NCI-H774 (cell line): Measurements from ENCODE around the gene AKR1A1.
"Not testable (repeated sequence)": the region's sequence is repeated elsewhere in the genome, so short reads cannot be mapped to it uniquely, and the experiment has no call there.

ENCODE experiments used
- DNase-seq: peaks from one replicate; lab custom pipeline; 2025; lab: John Stamatoyannopoulos, UW

The AKR1A1 gene

GRCh38 chr1:45570631-45571030 lies 20.0 kb downstream of the AKR1A1 start:
- DNase-seq: no peak

DNA sequence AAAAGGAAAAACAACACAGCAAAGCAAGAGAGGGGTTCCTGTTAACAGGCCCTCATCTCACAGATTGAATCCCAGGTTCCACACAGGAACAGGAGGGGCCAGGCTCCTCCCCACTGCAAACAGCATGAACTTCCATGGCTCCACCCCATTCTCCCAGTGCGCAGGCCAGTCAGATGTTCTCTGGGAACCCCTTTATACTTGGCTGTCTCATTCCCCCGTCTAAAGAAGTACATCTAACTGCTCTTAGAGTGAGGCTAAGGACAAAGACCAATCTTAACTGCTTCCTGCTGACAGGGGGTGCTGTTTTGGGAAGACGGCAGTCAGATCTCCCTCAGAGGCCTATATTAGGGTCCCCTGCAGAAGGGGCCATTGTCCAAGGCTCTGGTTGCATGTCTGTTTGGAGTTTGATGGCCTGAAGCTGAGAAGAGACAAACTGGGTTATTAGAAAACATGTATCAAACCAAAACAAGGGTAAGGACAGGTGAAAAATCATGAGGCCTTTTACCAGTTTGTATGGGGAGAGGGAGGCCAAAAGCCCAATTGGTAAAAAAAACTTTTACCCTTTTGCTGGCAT lies 22.7 kb downstream of the AKR1A1 start:
- DNase-seq: no peak

DNA sequence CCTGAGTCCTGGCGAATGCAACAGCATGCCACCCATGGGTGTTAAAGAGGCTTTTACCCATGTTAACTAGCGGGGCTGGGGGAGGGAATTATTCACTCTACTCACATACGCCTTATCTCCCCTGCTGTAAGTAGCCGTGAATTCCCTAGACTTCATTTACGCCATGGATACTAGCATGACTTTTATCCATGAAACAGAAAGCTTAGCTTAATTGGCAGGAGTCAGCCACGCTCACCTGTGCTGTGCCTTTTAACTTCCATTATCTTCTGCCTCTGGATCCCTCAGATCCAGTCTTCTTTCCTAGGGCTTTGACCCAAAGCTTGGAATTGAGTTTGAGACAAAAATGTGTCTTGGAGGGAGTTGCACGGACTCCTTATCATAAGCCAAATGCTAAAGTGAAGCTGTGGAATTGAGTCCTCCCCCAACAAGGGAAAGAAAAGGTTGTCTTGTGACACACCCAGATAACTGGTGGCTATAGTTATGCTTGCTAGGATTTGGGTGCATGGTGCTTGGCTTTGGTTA lies 23.5 kb downstream of the AKR1A1 start:
- DNase-seq: no peak

- peak; percentile 99 for DNase-seq
Measured at GRCh38 chr1:45583264-45583665, 32.6 kb downstream of the AKR1A1 start.

DNA sequence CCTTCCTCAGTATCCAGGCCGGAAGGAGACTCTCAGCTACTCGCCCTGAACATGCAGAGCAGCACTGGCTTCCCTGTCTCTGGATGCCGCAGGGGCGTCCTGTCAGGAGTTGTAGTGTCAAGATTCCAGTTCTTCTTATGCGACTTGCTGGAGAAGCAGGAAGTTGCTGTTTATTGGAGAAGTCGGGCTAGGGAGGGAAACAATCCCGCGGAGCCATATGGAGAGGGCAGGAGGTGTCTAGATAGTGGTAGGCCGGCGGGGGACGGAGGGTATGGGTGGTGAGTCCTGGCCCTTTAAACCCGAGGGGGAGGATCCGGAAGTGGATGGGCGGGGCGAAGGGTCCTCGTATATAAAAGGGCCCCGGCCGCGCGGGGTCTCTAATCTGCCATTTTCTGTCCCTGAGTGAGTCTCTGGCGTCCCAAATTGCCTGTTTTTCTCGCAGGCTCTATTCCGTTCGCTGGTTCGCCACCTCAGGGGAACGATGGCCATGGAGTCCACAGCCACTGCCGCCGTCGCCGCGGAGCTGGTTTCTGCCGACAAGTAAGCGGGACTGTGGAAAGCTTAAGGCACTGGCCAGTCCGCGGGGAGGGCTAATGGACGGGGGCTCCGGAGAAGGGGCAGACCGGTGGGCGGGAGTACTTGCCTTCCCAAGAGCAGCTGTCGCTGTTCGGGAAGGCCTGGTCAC lies 33.2 kb downstream of the AKR1A1 start, which contains the start of gene NASP:
Gene NASP (plus strand): TSS at position 376 of the 685 bp plus-strand sequence. CDS start 106 bp downstream, at position 482.
- peak; percentile 88 for DNase-seq

DNA sequence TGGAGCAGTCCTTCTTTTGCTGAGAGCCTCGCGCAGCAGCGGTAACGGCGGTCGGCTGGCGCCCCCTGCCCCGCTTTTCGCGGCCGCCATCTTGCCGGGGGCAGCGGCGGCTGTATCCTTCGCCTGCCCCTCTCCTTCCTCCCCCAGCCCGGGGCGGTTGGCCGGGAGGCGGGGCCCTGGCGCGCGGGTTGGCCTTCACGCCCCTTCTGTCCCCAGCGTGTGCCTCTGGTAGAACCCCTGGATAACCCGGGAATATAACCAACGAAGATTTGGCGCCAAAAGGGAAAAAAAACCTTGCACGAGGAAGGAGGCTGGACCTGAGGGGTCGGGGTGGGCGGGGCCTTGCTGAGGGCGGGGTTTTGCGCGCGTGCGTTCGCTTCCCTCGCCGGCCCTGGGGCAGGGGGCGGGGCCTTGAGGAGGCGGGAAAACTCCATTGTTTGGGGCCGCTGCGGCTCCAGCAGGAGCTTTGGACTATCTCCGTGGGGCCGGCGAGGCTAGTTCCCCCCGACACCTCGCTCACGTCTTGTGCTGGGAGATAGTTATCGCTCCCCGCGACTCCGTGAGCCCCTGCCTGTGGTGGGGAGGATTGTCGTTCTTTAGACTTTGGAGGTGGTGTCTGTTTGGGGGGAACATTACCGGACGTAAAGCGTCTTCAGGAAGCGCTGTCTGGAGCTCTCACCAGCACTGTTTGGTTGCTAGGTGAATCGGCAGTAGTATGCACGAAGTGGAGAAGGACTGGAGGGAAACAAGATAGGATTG lies 33.9 kb downstream of the AKR1A1 start:
- DNase-seq: peak; percentile 97

DNA sequence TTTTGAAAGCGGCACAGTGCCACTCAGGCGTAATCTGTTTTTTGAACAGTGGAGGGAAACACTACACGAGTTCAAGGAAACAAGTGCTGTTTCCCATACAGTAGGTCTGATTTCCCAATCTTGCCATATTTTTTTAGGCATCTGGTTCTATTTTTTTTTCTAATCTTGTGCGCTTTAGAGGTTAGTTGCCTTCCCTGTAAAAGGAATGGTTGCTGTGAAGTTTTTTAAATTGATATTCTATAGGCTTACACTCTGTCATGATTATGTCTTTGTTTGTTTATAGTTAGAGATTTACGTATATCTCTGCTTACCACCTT lies 34.4 kb downstream of the AKR1A1 start:
- no peak for DNase-seq

DNA sequence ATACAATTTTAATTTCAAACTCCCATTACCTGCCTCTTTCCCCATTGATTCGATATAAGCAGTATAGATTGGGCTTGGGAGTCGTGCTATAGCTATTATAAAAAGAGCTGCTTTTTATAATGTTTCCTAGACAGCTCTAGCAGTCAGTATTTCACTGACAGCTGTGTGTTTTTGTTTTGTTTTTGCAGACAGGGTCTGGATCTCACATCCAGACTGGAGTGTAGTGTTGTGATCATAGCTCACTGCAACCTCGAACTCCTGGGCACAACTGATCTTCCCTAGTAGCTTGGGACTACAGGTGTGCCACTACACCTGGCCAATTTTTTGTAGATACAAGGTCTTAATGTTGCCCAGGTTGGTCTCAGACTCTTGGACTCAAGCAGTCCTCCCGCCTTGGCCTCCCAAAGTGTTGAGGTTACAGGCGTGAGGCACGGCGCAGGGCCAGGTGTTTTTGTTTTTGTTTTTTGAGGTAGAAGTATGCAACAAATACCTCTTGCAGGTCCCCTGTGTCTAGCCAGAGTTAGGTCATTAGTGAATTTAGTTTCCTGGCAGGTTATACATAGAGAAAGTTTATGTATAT lies 35.0 kb downstream of the AKR1A1 start:
- DNase-seq: no peak

GRCh38 chr1:45586769-45587168 lies 36.1 kb downstream of the AKR1A1 start:
- no peak for DNase-seq

DNA sequence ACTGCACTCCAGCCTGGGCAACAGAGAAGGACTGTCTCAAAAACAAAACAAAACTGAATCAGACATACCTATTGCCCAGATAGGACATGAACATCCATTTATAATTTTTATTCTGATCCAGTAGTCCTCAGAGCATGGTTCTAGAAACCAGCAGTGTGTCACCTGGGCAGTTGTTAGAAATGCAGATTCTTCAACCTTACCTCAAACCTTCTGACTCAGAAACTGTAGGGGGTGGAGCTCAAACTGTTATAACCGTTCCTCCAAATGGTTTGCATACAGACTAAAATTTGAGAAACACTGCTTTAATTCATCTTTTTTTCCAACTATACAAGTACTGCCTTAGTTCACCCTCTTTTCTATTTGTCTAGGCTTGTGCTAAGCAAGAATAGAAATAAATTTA lies 39.2 kb downstream of the AKR1A1 start:
- no peak for DNase-seq

- DNase-seq: no peak
Measured at GRCh38 chr1:45594412-45594811, 43.8 kb downstream of the AKR1A1 start.

- not testable (repeated sequence) for DNase-seq
Measured at GRCh38 chr1:45596765-45597164, 46.1 kb downstream of the AKR1A1 start.

DNA sequence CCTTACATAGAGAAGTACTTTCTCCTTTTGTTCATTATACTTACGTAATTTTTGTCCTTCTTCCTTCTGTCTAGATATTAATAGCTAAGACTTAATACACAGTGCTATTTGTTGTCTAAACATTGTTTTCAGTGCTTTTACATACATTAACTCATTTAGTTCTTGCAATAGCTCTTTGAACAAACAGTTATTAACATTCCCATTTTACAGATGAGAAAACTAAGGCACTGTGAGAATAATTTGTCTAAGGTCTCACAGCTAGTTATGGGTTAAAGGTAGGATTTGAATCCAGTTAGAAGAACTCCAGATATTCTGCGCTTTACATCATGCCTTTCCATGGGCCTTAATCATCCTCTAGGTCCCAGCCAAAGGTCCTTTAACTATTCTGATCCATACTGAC lies 53.6 kb downstream of the AKR1A1 start:
- no peak for DNase-seq

DNA sequence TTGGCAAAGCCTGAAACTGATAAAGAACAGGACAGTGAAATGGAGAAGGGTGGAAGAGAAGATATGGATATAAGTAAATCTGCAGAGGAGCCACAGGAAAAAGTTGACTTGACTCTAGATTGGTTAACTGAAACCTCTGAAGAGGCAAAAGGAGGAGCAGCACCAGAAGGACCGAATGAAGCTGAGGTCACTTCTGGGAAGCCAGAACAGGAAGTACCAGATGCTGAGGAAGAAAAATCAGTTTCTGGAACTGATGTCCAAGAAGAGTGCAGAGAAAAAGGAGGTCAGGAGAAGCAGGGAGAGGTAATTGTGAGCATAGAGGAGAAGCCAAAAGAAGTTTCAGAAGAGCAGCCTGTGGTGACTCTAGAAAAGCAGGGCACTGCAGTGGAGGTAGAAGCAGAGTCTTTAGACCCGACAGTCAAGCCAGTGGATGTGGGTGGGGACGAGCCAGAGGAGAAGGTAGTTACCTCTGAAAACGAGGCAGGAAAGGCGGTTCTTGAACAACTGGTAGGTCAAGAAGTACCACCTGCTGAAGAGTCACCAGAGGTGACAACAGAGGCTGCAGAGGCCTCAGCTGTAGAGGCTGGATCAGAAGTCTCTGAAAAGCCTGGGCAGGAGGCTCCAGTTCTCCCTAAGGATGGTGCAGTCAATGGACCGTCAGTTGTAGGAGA lies 56.9 kb downstream of the AKR1A1 start:
- DNase-seq: no peak

- DNase-seq: no peak
Measured at GRCh38 chr1:45608175-45609156, 57.8 kb downstream of the AKR1A1 start.

DNA sequence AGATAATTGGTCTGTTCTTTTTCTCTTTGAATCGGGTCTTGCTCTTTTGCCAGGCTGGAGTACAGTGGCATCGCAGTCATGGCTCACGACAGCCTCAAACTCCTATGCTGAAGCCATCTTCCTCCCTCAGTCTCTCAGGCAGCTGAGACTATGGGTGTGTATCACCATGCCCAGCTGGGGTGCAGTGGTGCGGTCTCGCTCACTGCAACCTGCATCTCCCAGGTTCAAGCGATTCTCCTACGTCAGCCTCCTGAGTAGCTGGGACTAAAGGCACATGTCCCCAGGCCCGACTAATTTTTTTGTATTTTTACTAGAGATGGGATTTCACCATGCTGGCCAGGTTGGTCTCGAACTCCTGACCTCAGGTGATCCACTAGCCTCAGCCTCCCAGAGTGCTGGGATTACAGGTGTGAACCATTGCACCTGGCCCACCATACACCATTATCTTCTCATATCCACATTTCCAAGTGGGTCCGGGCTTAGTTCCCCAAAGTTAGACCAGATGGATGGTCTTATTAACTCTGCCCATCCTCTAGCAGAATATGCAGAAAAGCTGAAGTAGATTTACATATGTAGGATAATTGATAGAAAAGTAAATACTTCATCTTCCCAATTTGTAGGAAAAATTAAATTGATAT lies 60.1 kb downstream of the AKR1A1 start:
- DNase-seq: no peak

DNA sequence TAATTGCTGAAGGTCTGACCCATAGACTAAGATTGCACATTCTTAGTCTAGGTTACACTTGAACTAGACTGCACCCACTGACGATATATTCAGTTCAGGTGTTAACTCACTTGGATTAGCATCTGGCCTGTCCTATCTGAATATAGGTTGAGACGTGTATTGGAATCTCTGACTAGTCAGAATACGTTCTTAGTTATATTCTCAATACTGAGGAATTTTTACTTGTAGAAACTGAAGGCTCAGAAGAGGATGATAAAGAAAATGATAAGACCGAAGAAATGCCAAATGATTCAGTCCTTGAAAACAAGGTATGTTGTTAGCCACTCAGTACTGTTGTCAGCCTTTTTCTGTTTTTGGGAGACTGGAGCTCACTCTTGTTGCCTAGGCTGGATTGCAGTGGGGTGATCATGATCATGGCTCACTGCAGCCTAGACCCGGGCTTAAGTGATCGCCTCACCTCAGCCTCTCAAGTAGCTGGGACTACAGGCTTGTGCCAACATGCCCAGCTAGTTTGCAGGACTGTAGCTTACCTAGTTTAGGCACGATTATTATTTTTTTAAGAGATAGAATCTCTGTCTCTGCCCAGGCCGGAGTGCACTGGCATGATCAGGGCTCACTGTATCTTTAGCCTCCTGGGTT lies 62.4 kb downstream of the AKR1A1 start:
- no peak for DNase-seq

DNA sequence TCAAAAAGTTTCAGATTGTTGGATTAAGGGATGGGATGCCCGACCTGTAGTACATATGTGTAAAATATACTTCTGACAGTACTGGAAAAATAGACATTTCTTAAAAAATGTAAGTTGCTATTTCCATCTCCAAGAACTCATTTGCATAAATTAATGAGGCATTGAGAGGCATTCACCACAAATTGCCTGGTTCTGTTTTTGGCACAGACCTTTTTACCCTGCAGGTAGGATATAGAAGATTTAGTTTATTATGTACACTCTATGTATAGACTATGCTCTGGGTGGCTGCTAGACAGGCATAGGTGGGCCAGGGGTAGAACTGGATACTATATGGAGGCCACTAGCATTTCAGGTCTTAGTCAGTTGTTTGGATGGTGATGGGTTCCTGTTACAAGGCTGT lies 65.3 kb downstream of the AKR1A1 start:
- DNase-seq: no peak

GRCh38 chr1:45617618-45618017 lies 67.0 kb downstream of the AKR1A1 start:
- no peak for DNase-seq
